GM12873 (cell line): ENCODE results near the gene KCNK5.

Experiments used
- CTCF ChIP-seq: IDR thresholded peaks from 2 replicates; pipeline ENCODE4 v1.5.1; 2012; ENCODE audit warnings: low read depth, mild to moderate bottlenecking, moderate library complexity, low read length, control low read depth; ENCODE audit not compliant: insufficient read depth; ENCODE audit errors: missing control alignments

The KCNK5 gene

GRCh38 chr6:39228992-39229767, at the start of gene KCNK5:
TSS of gene KCNK5 (minus strand) at chr6:39229475. CDS start at chr6:39229111, 364 bp downstream.
- TF ChIP-seq CTCF, result peak; percentile 80

GRCh38 chr6:39276379-39276995, 47.2 kb upstream of the KCNK5 start:
- no peak for TF ChIP-seq CTCF

- no peak for TF ChIP-seq CTCF
Measured at GRCh38 chr6:39274903-39275302, 45.6 kb upstream of the KCNK5 start.

- no peak for TF ChIP-seq CTCF
Measured at GRCh38 chr6:39274471-39274870, 45.2 kb upstream of the KCNK5 start.

- TF ChIP-seq CTCF, result no peak
Measured at GRCh38 chr6:39273406-39273821, 44.1 kb upstream of the KCNK5 start.

- TF ChIP-seq CTCF, result no peak
Measured at GRCh38 chr6:39269961-39270360, 40.7 kb upstream of the KCNK5 start.

- no peak for TF ChIP-seq CTCF
Measured at GRCh38 chr6:39268721-39269120, 39.4 kb upstream of the KCNK5 start.
